Neural progenitor cell (in vitro differentiated cells): ENCODE measurements around the gene XYLT1.

ENCODE experiments used
- CTCF ChIP-seq: fragments of 200-600 bp; sonication (generic); IDR thresholded peaks from 2 replicates; pipeline ENCODE4 v1.5.1; 2017; ENCODE audit warnings: antibody characterized with exemption, mild to moderate bottlenecking
- EZH2 ChIP-seq: fragments of 200-600 bp; sonication (generic); IDR thresholded peaks from 2 replicates; pipeline ENCODE4 v1.6.1; 2017; ENCODE audit warnings: antibody characterized with exemption, mild to moderate bottlenecking, moderate library complexity
- EZH2phosphoT487 ChIP-seq: fragments of 200-600 bp; sonication (generic); IDR thresholded peaks from 2 replicates; pipeline ENCODE4 v1.6.1; 2017; ENCODE audit warnings: antibody characterized with exemption

- TF ChIP-seq EZH2 (no peak), EZH2phosphoT487 (no peak), CTCF (no peak)
These were observed 409.4 kb downstream of the XYLT1 start for GRCh38 chr16:17061326-17061725.
